HG02642 (cell line): ENCODE data around the gene MMS19.

Experiments
- ATAC-seq: cut with Tn5 transposase; IDR thresholded peaks from one replicate; pipeline ENCODE4 v1.9.1; 2021; ENCODE audit warnings: mild to moderate bottlenecking; ENCODE audit not compliant: unreplicated experiment, poor library complexity

Gene MMS19

GRCh38 chr10:97468162-97468561 lies 30.1 kb downstream of the MMS19 start:
- no peak for ATAC-seq

- ATAC-seq, result no peak
These were observed 31.5 kb downstream of the MMS19 start for GRCh38 chr10:97466755-97467154.

GRCh38 chr10:97465982-97466381 lies 32.2 kb downstream of the MMS19 start:
- no peak for ATAC-seq

- ATAC-seq, result no peak
These were observed 34.0 kb downstream of the MMS19 start for GRCh38 chr10:97464226-97464625.

GRCh38 chr10:97463363-97464132 lies 34.7 kb downstream of the MMS19 start:
- ATAC-seq, result no peak

- no peak for ATAC-seq
These were observed 35.9 kb downstream of the MMS19 start for GRCh38 chr10:97462309-97462708.

- no peak for ATAC-seq
These were observed 38.3 kb downstream of the MMS19 start for GRCh38 chr10:97459933-97460332.

- no peak for ATAC-seq
These were observed 39.1 kb downstream of the MMS19 start for GRCh38 chr10:97459111-97459510.

GRCh38 chr10:97456686-97457065 lies 41.5 kb downstream of the MMS19 start:
- no peak for ATAC-seq

GRCh38 chr10:97456034-97456685 lies 42.1 kb downstream of the MMS19 start:
- ATAC-seq, result no peak

GRCh38 chr10:97454330-97455036 lies 43.7 kb downstream of the MMS19 start:
- ATAC-seq, result no peak

GRCh38 chr10:97452352-97452751 lies 45.9 kb downstream of the MMS19 start:
- ATAC-seq, result no peak

GRCh38 chr10:97451605-97452004 lies 46.6 kb downstream of the MMS19 start:
- ATAC-seq, result no peak

GRCh38 chr10:97450828-97451227 lies 47.4 kb downstream of the MMS19 start:
- ATAC-seq, result no peak

- peak; percentile 93 for ATAC-seq
These were observed 52.2 kb downstream of the MMS19 start, which contains the start of the genes EXOSC1 and ZDHHC16 for GRCh38 chr10:97445722-97446639. TSS of gene EXOSC1 (minus strand) at chr10:97446006. CDS start at chr10:97445985, 21 bp downstream. TSS of gene ZDHHC16 (plus strand) at chr10:97446175. CDS start at chr10:97451676, 5,501 bp downstream.

- peak; percentile 1 for ATAC-seq
These were observed 52.9 kb downstream of the MMS19 start for GRCh38 chr10:97445357-97445721.

GRCh38 chr10:97444212-97444611 lies 54.0 kb downstream of the MMS19 start:
- no peak for ATAC-seq

GRCh38 chr10:97442277-97442676 lies 55.9 kb downstream of the MMS19 start:
- ATAC-seq, result no peak

GRCh38 chr10:97435211-97435610 lies 63.0 kb downstream of the MMS19 start:
- ATAC-seq, result no peak

- no peak for ATAC-seq
These were observed 63.7 kb downstream of the MMS19 start for GRCh38 chr10:97434557-97434956.
